Measurements from ENCODE around the gene ALDH9A1. TPM values are rescaled to one million over a fixed set of nuclear protein-coding genes. Genes with fewer than 3 reads are reported as not detected.

ALDH9A1 gene
- total and polyA plus RNA-seq, 10 of the 15 experiments (the other 5 are each of a cell fraction or from before 2014, with no cell fraction given) = 25.7 to 106 (median 36.3) TPM

DNA sequence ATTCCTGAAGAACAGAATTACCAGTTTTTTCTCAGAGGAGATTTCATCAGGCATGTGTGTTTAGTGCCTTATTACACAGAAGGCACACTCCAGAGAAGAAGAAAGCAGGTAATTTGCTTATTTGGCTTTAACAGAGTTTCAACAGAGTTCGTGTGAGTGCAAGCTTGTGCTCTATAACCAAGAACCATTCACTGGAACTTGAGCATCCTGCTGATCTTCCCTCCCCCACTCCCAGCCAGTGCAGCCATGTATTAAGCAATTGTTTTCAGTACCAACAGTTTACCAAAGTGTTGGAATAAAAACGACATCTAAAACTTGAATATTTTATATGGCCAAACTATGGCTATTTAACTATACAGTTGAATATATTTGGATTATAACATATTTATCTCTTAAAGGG is 63.0 kb downstream of the ALDH9A1 start:
- TF ChIP-seq NRF1 (conservative IDR thresholded peaks at IDR 0.05; ENCODE audit: low read depth, low read length) (no peak), CHD2 (IDR thresholded peaks at IDR 0.05; ENCODE audit: borderline replicate concordance, low read depth, low read length) (peak; percentile 61; the same call in 1 of the 2 replicates)
- Histone ChIP-seq H3K79me2 (ENCODE audit: control insufficient read depth, insufficient read depth, low read length) (peaks cover 6% of the 10 kb centered on the region), H2AFZ (ENCODE audit: control insufficient read depth, low read depth, low read length) (no peak overlapping the region), H3K36me3 (ENCODE audit: control insufficient read depth in 2 of 2, insufficient read depth in 2 of 2, low read length in 1 of 2) (no peaks in the 10 kb centered on the region), H3K27ac (ENCODE audit: control insufficient read depth, insufficient read depth) (no peak overlapping the region), H3K9ac (ENCODE audit: control insufficient read depth, insufficient read depth, low read length) (no peak overlapping the region), H3K4me1 (ENCODE audit: control insufficient read depth, insufficient read depth, low read length) (peaks cover 22% of the 10 kb centered on the region), H3K4me2 (ENCODE audit: control insufficient read depth, insufficient read depth) (peak overlapping the region; percentile 31), H3K27me3 (replicated peaks in 1 of 2; ENCODE audit: control insufficient read depth in 2 of 2, insufficient read depth in 2 of 2, low read length in 1 of 2) (no peaks in the 10 kb centered on the region), H3K4me3 (no peak overlapping the region; the same call in 1 of the 2 replicates), H4K20me1 (ENCODE audit: control insufficient read depth, insufficient read depth) (no peaks in the 10 kb centered on the region), H3K9me3 (replicated peaks; ENCODE audit: control insufficient read depth, insufficient read depth, low read length) (no peaks in the 10 kb centered on the region)
- FAIRE-seq (no peak), DNase-seq (ENCODE audit: low read depth, low spot score) (no peak), ATAC-seq (no peak)
- BruUV-seq (replicated peaks) = no TSS peak
- RAD21 ChIA-PET (ENCODE audit: unreplicated experiment) = interaction anchor here (0.7 to 1.1 kb wide), 2 partner anchors 37 to 64 kb away, joined by 3 read pairs; no protein-coding TSS in a partner anchor
- CTCF ChIA-PET = interaction anchor here (0.8 to 1.4 kb wide), 2 partner anchors 43 to 289 kb away, joined by 3 read pairs; no protein-coding TSS in a partner anchor
- intact Hi-C loops (cut with micrococcal nuclease; ENCODE audit: unreplicated experiment) (no loop called here), in situ Hi-C loops (cut with MboI) (no loop called here)
- POLR2A ChIA-PET = no interaction called here
- 18% methylated on average over 2 of the region's 2 CpGs for WGBS (ENCODE audit: insufficient coverage, insufficient replicate concordance, low lambda C conversion rate, missing lambda C conversion rate)
- SMC1A ChIA-PET (ENCODE audit: uncharacterized antibody, unreplicated experiment) = interaction anchor here (0.7 kb wide), 1 partner anchor 37 kb away, joined by 4 read pairs; no protein-coding TSS in a partner anchor

DNA sequence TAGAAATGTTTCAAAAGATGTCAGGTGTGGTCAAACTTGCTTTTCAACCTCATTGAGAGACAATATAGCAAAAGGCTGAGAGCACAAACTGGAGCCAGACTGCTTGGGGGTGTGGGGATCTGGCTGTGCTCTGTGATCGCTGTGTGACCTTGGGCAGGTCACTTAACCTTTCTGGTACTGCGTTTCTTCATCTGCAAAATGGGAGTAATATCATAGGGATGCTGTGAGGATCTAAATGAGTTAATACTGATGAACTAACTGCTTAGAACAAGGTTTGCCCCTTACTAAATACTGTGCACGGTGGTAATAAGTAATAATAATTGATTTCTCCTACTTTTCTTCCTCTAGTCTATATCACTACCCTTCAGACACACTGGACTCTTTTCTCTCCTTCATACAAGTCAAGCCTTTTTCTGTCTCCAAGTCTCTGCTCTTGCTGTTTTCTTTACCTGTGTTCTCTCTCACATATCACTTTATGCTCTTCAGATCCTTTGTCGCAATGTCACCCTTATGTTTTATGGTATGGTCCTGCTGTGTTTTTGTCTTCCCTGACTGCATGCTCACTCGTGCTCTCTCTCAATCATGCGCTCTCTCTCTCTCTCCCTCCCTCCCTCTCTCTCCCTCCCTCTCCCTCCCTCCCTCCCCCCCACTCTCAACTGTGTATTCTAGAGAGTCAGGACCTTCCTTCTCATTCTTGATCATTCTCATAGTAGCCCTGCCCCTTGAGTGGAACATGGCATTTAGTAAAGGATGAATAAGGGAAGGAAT is 64.0 kb downstream of the ALDH9A1 start:
- ATAC-seq = no peak
- ChIA-PET RAD21 (ENCODE audit: unreplicated experiment) (interaction anchor here (0.7 to 1.1 kb wide), 3 partner anchors 36 to 195 kb away, joined by 3 read pairs; no protein-coding TSS in a partner anchor), CTCF (no interaction called here), SMC1A (ENCODE audit: uncharacterized antibody, unreplicated experiment) (no interaction called here), POLR2A (no interaction called here)
- Histone ChIP-seq H3K9ac (ENCODE audit: control insufficient read depth, insufficient read depth, low read length) (no peak overlapping the region), H3K79me2 (ENCODE audit: control insufficient read depth, insufficient read depth, low read length) (peaks cover 6% of the 10 kb centered on the region), H2AFZ (ENCODE audit: control insufficient read depth, low read depth, low read length) (no peak overlapping the region), H3K4me2 (ENCODE audit: control insufficient read depth, insufficient read depth) (no peak overlapping the region), H3K27me3 (replicated peaks in 1 of 2; ENCODE audit: control insufficient read depth in 2 of 2, insufficient read depth in 2 of 2, low read length in 1 of 2) (no peaks in the 10 kb centered on the region), H3K4me3 (no peak overlapping the region), H3K4me1 (ENCODE audit: control insufficient read depth, insufficient read depth, low read length) (peaks cover 20% of the 10 kb centered on the region), H4K20me1 (ENCODE audit: control insufficient read depth, insufficient read depth) (no peaks in the 10 kb centered on the region), H3K36me3 (ENCODE audit: control insufficient read depth in 2 of 2, insufficient read depth in 2 of 2, low read length in 1 of 2) (no peaks in the 10 kb centered on the region), H3K9me3 (replicated peaks; ENCODE audit: control insufficient read depth, insufficient read depth, low read length) (no peaks in the 10 kb centered on the region), H3K27ac (ENCODE audit: control insufficient read depth, insufficient read depth) (no peak overlapping the region)
- intact Hi-C loops (cut with micrococcal nuclease; ENCODE audit: unreplicated experiment) = loop anchor here (5.0 kb wide), 1 partner anchor 63 kb away; the partner anchor contains the start of gene ALDH9A1
- DNase-seq (ENCODE audit: low read depth, low spot score) = no peak
- WGBS (ENCODE audit: insufficient coverage, insufficient replicate concordance, low lambda C conversion rate, missing lambda C conversion rate) = 83% methylated on average over 6 of the region's 6 CpGs
- FAIRE-seq = no peak
- in situ Hi-C loops (cut with MboI) = no loop called here
- BruUV-seq (replicated peaks) = no TSS peak
- no peak for TF ChIP-seq NBN (IDR thresholded peaks at IDR 0.05)
- TF ChIP-seq, protein P1, sequence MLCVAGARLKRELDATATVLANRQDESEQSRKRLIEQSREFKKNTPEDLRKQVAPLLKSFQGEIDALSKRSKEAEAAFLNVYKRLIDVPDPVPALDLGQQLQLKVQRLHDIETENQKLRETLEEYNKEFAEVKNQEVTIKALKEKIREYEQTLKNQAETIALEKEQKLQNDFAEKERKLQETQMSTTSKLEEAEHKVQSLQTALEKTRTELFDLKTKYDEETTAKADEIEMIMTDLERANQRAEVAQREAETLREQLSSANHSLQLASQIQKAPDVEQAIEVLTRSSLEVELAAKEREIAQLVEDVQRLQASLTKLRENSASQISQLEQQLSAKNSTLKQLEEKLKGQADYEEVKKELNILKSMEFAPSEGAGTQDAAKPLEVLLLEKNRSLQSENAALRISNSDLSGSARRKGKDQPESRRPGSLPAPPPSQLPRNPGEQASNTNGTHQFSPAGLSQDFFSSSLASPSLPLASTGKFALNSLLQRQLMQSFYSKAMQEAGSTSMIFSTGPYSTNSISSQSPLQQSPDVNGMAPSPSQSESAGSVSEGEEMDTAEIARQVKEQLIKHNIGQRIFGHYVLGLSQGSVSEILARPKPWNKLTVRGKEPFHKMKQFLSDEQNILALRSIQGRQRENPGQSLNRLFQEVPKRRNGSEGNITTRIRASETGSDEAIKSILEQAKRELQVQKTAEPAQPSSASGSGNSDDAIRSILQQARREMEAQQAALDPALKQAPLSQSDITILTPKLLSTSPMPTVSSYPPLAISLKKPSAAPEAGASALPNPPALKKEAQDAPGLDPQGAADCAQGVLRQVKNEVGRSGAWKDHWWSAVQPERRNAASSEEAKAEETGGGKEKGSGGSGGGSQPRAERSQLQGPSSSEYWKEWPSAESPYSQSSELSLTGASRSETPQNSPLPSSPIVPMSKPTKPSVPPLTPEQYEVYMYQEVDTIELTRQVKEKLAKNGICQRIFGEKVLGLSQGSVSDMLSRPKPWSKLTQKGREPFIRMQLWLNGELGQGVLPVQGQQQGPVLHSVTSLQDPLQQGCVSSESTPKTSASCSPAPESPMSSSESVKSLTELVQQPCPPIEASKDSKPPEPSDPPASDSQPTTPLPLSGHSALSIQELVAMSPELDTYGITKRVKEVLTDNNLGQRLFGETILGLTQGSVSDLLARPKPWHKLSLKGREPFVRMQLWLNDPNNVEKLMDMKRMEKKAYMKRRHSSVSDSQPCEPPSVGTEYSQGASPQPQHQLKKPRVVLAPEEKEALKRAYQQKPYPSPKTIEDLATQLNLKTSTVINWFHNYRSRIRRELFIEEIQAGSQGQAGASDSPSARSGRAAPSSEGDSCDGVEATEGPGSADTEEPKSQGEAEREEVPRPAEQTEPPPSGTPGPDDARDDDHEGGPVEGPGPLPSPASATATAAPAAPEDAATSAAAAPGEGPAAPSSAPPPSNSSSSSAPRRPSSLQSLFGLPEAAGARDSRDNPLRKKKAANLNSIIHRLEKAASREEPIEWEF (IDR thresholded peaks at IDR 0.05; ENCODE audit: insufficient replicate concordance, low read depth, low read length) = no peak
- no peak for TF ChIP-seq KDM1A (IDR thresholded peaks at IDR 0.05; ENCODE audit: borderline replicate concordance)
- TF ChIP-seq BHLHE40 (IDR thresholded peaks at IDR 0.05; ENCODE audit: borderline replicate concordance in 1 of 2, low read depth in 2 of 2, low read length in 1 of 2) = no peak
- TF ChIP-seq, protein P2, sequence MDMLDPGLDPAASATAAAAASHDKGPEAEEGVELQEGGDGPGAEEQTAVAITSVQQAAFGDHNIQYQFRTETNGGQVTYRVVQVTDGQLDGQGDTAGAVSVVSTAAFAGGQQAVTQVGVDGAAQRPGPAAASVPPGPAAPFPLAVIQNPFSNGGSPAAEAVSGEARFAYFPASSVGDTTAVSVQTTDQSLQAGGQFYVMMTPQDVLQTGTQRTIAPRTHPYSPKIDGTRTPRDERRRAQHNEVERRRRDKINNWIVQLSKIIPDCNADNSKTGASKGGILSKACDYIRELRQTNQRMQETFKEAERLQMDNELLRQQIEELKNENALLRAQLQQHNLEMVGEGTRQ (IDR thresholded peaks at IDR 0.05; ENCODE audit: borderline replicate concordance, low read depth, low read length) = no peak
- TF ChIP-seq KLF5 (IDR thresholded peaks at IDR 0.05; ENCODE audit: partially characterized antibody) = no peak
- no peak for TF ChIP-seq ESRRA (IDR thresholded peaks at IDR 0.05; ENCODE audit: low read length)
- TF ChIP-seq ZZZ3 (IDR thresholded peaks at IDR 0.05; ENCODE audit: control insufficient read depth, insufficient read length, low read depth) = no peak

Measured in GM12878 (cell line).